SK-N-DZ (cell line): ENCODE data around the gene FBXO10.
"Not testable (repeated sequence)": the region's sequence is repeated elsewhere in the genome, so short reads cannot be mapped to it uniquely, and the experiment has no call there.

Source experiments
- DNase-seq: peaks from one replicate; pipeline ENCODE4 v3.0.0-alpha.2; 2015; ENCODE audit warnings: low spot score

Gene FBXO10

GRCh38 chr9:37511016-37512010 is 64.9 kb downstream of the FBXO10 start:
- DNase-seq = peak; percentile 37

- not testable (repeated sequence) for DNase-seq
Measured at GRCh38 chr9:37510053-37510452, 66.1 kb downstream of the FBXO10 start.

DNA sequence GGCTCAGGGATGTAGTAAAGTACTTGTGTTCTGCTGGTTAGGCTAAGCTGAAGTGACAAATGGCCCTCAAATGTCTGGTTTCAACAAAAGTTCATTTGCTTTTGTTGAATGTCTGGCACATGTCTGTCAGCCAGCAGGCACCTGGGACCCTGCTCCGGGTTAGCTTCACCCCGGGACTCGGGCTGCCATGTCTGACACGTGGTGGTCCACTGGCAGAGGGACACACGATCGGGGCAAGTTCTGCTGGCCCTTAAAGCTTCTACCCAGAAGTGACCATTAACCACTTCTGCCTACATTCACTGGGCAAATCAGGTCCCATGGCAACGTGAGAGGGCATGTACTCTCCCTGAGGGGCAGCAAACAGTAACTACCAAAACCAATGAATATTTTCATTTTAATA is 66.6 kb downstream of the FBXO10 start:
- no peak for DNase-seq

DNA sequence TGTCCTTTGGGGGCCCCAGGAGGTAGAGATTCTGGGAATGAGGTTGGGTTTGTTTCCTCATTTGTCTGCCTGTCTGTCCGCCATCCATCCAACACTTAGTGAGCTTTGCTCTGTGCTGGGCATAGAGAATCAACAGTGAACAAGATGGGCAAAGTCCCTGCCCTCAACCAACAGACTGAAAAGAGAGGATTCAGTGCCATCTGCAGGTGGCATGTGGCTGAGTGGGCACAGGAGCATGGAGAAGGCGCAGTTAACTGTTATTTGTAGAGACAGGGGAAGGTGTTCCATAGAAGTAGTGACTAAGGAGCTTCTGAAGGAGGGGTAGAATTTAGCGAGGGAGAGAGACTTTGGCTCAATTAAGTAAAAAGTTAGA is 67.4 kb downstream of the FBXO10 start:
- DNase-seq = no peak

- DNase-seq = no peak
Measured at GRCh38 chr9:37508135-37508833, 67.9 kb downstream of the FBXO10 start.

- DNase-seq = no peak
Measured at GRCh38 chr9:37507566-37508134, 68.5 kb downstream of the FBXO10 start.

DNA sequence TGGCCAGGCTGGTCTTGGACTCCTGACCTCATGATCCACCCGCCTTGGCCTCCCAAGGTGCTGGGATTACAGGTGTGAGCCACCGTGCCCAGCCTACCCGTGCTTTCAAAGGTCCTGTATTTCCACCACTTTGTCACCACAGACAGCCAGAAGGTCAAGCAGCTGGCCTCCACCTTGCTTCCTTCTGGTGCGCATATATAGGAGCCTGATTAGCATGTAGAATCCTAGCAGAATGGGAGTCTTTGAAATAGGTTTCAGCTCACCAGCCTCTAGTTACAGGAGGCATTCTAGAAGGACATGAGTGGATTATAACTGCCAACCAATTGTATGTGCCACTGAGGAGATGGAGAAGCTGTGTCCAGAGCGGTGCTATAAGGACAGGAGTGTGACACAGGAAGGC is 71.6 kb downstream of the FBXO10 start:
- DNase-seq = no peak

DNA sequence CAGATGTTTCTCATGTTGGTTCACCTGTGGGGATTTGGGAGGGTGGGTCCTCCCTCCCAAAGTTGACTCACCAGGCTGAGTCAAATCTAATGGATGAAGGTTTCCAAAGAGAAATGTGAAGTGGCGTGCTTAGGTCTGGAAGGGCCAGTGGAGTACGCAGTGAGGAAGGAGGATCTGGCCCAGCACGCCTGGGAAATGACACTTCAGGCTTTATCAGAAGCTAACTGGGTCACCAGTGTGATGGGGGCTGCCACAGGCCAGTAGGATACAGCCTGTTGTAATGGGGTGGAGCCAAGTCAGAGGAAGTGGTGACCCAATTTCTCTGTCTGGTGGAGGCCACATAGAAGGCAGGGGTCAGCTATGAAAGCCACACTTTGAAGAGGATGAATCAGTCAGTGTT is 72.4 kb downstream of the FBXO10 start:
- DNase-seq = no peak

DNA sequence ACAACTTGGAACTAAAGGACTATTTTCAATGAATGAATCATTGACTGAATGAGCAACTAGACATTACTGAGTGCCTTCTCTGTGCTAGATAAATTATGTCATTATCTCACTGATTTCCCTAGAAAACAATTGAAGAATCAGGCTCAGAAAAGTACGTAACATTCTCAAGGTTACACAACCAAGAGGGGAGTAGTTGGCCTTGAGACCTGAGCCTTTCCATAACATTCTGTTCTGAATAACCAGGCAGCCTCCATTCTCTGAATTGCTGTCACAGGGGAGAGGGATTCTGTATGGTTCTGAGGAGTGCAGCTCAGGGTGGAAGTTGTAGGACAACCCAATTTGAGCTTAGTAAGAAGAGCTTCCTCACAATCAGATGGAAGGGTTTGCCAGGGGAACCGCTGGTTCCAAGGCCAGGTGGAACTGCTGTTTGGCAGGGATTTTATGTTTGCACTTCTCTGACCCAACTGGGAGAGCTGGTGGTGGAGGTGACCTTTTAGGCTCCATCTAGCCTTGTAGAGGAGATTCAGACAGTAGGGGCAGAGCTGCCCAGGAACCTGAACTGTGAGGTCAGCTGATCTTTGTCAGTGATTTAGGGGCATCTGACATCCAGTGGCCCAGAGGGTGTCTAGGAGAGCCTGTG is 74.1 kb downstream of the FBXO10 start:
- no peak for DNase-seq

DNA sequence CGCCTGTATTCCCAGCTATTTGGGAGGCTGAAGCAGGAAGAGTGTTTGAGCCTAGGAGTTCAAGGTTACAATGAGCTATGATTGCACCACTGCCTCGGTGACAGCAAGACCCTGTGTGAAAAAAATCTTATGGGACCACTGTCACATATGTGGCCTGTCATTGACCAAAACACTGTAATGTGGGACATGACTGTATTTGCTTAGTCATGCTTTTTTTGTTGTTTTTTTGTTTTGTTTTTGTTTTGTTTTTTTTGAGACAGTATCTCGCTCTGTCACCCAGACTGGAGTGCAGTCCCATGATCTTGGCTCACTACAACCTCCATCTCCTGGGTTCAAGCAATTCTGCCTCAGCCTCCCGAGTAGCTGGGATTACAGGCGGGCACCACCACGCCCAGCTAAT is 76.9 kb downstream of the FBXO10 start:
- no peak for DNase-seq

- no peak for DNase-seq
Measured at GRCh38 chr9:37498457-37498856, 77.7 kb downstream of the FBXO10 start.

DNA sequence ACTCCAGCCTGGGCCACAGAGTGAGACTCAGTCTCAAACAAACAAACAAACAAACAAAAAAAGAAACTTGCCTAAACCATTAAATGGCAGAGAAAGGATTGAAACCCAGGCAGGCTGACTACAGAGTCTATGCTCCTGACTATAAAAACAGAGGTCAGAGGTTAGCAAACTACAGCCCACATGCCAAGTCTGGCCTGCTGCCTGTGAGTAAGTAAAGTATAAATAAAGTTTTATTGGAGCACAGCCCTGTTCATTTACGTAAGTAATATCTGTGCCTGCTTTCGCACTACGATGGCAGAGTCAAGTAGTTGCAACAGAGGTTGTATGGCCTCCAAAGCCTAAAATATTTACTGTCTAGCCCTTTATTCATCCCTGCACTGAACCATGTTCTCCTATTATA is 78.9 kb downstream of the FBXO10 start:
- no peak for DNase-seq

DNA sequence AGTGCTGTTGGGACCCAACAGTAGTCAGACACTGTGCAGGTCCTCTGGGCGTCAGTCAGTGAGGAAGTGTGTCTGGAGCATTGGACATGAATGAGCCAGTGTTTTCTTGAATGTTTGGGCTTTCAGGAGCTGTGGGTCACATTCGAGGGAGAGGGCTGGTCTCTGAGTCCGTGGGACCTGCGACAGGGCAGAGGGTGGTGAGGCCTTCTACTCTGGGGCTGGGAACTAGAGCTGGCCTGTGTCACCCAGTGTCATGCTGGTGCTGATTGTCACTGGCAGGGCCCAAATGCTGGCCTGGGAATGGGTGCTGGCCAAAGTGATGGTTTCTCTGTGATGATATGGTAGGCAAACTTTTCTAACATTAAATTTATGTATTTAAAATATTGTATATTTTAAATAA is 80.2 kb downstream of the FBXO10 start:
- DNase-seq = no peak

GRCh38 chr9:37495571-37495970 is 80.6 kb downstream of the FBXO10 start:
- no peak for DNase-seq

DNA sequence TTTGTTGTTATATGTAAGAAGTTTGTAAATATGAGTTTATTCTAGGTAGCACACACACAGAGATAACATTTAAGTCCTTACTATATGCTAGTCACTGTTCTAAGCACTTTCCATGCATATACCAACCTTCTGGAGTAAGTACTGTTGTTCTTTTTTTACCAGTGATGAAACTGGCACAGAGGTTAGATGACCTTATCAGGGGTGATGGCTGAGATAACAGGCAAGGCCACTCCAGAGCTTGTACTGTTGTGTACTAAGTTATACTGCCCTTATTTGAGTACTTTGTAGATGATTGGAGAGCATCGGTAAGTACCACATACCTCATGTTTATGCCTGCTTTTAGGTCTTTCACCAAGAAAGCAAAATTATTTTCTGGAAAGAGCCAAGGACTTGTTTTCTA is 84.2 kb downstream of the FBXO10 start:
- DNase-seq = no peak

- peak; percentile 23 for DNase-seq
Measured at GRCh38 chr9:37486616-37487548, 89.3 kb downstream of the FBXO10 start.

DNA sequence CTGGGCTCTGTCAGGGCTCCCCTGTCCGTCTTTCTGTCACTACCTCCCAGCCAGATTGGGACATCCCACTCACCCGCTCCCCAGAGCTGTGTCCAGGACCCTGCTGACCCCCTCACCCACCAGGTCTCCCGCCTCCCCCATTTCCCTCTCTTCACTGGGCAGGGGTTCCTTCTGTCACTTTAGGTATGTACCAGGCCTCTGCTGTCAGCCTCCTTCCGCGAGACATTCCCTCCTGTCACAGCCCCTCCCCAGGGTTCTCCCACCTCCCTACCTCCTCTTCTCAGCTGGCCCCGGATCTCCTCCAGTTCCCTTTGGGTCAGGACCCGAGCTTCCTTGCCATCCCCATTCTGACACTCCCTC is 89.9 kb downstream of the FBXO10 start:
- DNase-seq = no peak

DNA sequence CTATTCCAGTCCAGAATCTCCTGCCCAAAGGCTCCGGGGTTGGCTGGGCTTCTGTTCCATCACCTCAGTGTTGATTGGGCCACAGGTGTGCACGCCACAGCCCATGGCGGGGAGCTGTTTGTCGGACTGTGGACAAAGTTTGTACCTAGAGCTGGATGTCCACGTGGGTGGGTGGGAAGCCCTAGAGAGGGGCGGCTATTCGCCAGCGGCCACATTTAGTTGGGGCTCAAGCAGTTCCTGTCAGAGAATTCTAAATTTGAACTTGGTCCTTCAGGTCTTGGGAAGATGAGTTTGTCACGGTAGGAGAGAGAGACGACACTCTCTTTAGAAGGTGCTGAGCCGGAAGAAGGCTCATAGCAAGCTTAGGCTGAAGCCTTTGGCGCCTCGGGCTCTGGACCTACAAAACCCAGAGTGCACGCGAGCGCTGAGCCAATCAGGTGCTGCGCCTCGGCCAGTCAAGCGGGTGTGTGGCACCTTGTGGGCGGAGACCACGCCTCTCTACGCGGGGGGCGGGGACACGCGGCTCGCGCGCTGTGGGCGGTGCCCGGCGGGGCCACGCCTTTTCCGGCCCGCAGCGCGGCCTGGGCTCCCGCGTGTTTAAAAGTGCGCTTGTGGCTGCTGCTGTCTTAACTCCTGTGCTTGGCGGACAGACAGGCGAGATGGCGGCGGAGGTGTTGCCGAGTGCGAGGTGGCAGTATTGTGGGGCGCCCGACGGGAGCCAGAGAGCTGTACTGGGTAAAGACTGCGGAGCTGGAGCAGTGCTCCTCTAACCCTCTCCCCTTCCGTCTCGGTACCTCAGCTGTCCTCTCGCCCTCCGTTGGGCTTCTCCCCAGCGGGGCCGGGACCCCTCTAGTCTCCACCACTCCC is 90.6 kb downstream of the FBXO10 start, which contains the start of gene POLR1E:
POLR1E (plus strand) TSS at position 560 of the 867 bp plus-strand sequence; CDS start at position 660, 100 bp downstream.
- peak; percentile 96 for DNase-seq

GRCh38 chr9:37480759-37481158 is 95.4 kb downstream of the FBXO10 start:
- no peak for DNase-seq
